HepG2 (cell line): ENCODE data around the gene TMTC1.

ENCODE experiments used
- ATF6 ChIP-seq: sonication (generic); formaldehyde crosslinking; conservative IDR thresholded peaks from 2 replicates; pipeline ENCODE4 v1.4.0; 2020; ENCODE audit warnings: missing genetic modification reagents
- GATAD1 ChIP-seq: IDR thresholded peaks from 2 replicates; pipeline ENCODE4 v1.6.1; 2016; ENCODE audit warnings: missing genetic modification reagents, missing compliant biosample characterization
- HNF4G ChIP-seq, 2 experiments: sonication (generic) in 1 of 2; formaldehyde crosslinking in 1 of 2; IDR thresholded peaks; 2 replicates each; pipeline versions ENCODE4 v1.4.0 to v1.6.1; 2011 to 2020; ENCODE audit warnings: borderline replicate concordance in 2 of 2, low read depth in 2 of 2, mild to moderate bottlenecking in 2 of 2, low read length in 1 of 2, missing genetic modification reagents in 1 of 2, moderate library complexity in 1 of 2
- HNRNPLL ChIP-seq: fragments of 200-400 bp; formaldehyde crosslinking; IDR thresholded peaks from 2 replicates; pipeline ENCODE4 v1.6.1; 2017; ENCODE audit warnings: mild to moderate bottlenecking, low read depth, low read length; ENCODE audit not compliant: poor library complexity, severe bottlenecking
- IRF2 ChIP-seq: IDR thresholded peaks from 2 replicates; pipeline ENCODE4 v1.6.1; 2018; ENCODE audit warnings: missing genetic modification reagents, missing compliant biosample characterization
- MNT ChIP-seq: fragments of 450-650 bp; IDR thresholded peaks from 2 replicates; pipeline ENCODE4 v1.6.1; 2016
- PAX8 ChIP-seq: sonication (generic); formaldehyde crosslinking; IDR thresholded peaks from 2 replicates; pipeline ENCODE4 v1.8.0; 2022; ENCODE audit warnings: mild to moderate bottlenecking, missing genetic modification reagents, borderline replicate concordance
- ZFP36L1 ChIP-seq: sonication (generic); formaldehyde crosslinking; IDR thresholded peaks from 2 replicates; pipeline ENCODE4 v1.8.0; 2022; ENCODE audit warnings: mild to moderate bottlenecking, missing genetic modification reagents, moderate library complexity
- ZNF747 ChIP-seq: sonication (generic); formaldehyde crosslinking; IDR thresholded peaks from 2 replicates; pipeline ENCODE4 v1.8.1; 2023; ENCODE audit warnings: missing genetic modification reagents, mild to moderate bottlenecking, borderline replicate concordance

GRCh38 chr12:29519585-29520182, 264.1 kb downstream of the TMTC1 start:
- TF ChIP-seq ATF6 (CRISPR knock-in tag) (no peak), HNRNPLL (no peak), ZNF747 (CRISPR knock-in tag) (no peak), IRF2 (CRISPR knock-in tag) (no peak), ZFP36L1 (CRISPR knock-in tag) (no peak), HNF4G (IDR thresholded peaks at IDR 0.05; ENCODE audit: borderline replicate concordance, low read depth, low read length) (no peak), HNF4G (CRISPR knock-in tag; IDR thresholded peaks at IDR 0.05; ENCODE audit: borderline replicate concordance, low read depth) (no peak), PAX8 (CRISPR knock-in tag) (no peak), MNT (no peak), GATAD1 (CRISPR knock-in tag) (no peak)
